ENCODE data around the gene LUZP2.

- TF ChIP-seq CEBPB (tag; IDR thresholded peaks at IDR 0.05) = no peak
- TF ChIP-seq ZBTB33 (CRISPR knock-in tag; IDR thresholded peaks at IDR 0.05) = no peak
- TF ChIP-seq ZNF274 (IDR thresholded peaks at IDR 0.05; ENCODE audit: borderline replicate concordance, low read depth, low read length) = no peak
- TF ChIP-seq FOSL1 (tag; conservative IDR thresholded peaks at IDR 0.05) = no peak
- no peak for TF ChIP-seq E2F8 (IDR thresholded peaks at IDR 0.05; ENCODE audit: low read depth, partially characterized antibody)
- TF ChIP-seq EZH2 (IDR thresholded peaks at IDR 0.05; ENCODE audit: borderline replicate concordance, low read depth, low read length) = no peak
- no peak for TF ChIP-seq ZNF639 (CRISPR knock-in tag; conservative IDR thresholded peaks at IDR 0.05 in 1 of 2, IDR thresholded peaks at IDR 0.05 in 1 of 2)
- TF ChIP-seq BHLHE40 (IDR thresholded peaks at IDR 0.05; ENCODE audit: low read length) = no peak
- TF ChIP-seq POLR2AphosphoS5 (IDR thresholded peaks at IDR 0.05; ENCODE audit: control insufficient read depth, insufficient read depth, low read depth, low read length) = no peak
- TF ChIP-seq CTCF (IDR thresholded peaks at IDR 0.05 in 2 of 3, conservative IDR thresholded peaks at IDR 0.05 in 1 of 3; ENCODE audit: insufficient read depth in 2 of 3, low read depth in 1 of 3, low read length in 3 of 3) = no peak
Measured at GRCh38 chr11:24619900-24620299, 123.0 kb downstream of the LUZP2 start.
